NOMO-1 treated with dmso at 0.1 percent for 144 hours (cell line): ENCODE data around the gene KCTD10.
"Not testable (repeated sequence)": the region's sequence is repeated elsewhere in the genome, so short reads cannot be mapped to it uniquely, and the experiment has no call there.

ENCODE experiments used
- DNase-seq: peaks from one replicate; lab custom pipeline; 2025; ENCODE audit not compliant: unreplicated experiment; lab: John Stamatoyannopoulos, UW

KCTD10 gene

DNA sequence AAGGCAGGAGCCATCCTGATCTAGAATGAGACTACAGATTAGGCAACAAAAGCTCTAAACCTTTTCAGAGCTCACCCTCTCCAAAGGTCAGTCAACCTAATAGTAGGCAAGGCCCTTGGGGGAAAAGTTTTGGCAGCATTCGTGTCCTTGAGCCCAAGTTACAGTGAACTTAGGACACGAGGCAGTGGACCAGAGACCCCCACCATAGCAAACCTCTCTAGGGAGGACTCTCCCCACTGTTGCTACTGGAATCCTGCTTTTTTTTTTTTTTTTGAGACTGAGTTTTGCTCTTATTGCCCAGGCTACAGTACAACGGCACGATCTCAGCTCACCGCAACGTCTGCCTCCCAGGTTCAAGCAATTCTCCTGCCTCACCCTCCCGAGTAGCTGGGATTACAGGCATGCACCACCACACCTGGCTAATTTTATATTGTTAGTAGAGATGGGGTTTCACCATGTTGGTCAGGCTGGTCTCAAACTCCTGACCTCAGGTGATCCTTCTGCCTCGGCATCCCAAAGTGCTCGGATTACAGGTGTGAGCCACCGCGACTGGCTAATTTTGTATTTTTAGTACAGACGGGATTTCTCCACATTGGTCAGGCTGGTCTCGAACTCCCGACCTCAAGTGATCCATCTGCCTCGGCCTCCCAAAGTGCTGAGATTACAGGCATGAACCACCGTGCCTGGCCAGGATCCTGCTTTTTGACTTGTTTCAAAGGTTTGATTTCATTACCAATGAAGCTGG lies 3.4 kb downstream of the KCTD10 start:
- not testable (repeated sequence) for DNase-seq

DNA sequence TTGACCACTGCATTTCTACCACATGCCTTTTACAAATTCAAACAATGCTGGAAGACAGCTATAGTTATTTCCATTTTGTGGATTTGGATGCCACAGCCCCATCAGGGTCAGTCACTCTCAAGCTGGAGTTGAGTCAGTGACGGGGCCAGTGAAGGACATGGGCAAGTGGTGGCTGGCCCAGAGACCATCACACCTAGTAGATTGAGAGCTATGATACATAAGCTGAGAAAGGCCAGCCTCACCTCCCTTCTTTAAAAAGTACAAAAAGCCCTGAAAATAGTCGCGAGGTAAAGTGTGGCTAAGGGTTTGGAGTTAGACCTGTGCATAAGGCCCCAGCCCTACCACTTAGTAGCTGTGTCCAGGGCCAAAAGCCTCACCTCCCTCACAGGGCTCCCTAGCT lies 4.1 kb downstream of the KCTD10 start:
- no peak for DNase-seq

DNA sequence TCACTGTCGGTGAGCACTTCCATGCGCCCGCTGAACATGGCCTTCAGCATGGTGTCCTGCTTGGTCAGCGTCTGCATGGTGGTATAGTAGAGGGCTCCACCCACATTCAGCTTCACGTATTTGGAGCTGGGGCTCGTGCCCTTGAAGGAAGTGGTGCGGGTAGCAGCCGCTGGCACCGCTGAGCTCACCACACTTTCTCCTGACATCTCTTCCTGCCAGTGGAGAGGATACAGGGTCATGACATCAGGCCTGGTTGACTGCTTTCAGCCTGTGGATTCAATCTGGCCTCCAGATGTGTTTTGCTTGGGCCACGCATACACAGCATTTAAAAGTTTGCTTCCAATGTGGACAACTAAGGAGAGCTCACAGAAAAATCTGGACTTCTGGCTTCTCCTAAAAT lies 7.6 kb downstream of the KCTD10 start:
- no peak for DNase-seq

DNA sequence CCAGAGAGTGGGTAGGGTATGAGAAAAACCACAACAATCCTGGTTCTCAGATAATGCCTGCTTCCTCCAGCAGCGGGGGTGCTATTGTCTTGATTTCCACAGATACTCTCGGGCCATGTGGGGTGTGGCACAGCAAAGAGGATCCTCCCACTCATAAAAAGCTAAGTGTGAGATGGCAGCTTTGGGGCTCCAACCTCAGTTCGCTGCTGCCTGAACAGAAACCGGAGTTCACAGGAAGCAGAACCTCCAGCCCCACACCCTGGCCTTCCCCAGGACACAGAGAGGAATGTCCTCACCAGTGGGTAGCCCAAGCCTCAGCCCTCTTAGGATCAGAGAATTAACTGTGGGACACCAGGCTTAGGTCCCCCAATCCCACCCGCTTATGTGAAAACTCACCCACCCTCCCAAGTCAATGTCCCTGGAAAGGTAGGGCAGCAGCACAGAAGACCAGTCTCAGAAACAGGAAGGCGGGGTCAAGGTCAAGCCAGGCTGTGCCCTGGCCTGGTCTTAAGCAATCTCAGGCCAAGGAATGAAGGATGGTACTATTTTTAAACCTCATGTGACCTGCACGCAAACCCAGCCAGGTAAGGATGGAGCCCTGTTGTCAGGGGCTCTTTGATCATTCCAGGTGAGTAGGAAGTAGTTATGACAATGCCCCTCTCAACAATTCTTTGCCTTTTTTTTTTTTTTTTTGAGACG lies 9.0 kb downstream of the KCTD10 start:
- DNase-seq: no peak

DNA sequence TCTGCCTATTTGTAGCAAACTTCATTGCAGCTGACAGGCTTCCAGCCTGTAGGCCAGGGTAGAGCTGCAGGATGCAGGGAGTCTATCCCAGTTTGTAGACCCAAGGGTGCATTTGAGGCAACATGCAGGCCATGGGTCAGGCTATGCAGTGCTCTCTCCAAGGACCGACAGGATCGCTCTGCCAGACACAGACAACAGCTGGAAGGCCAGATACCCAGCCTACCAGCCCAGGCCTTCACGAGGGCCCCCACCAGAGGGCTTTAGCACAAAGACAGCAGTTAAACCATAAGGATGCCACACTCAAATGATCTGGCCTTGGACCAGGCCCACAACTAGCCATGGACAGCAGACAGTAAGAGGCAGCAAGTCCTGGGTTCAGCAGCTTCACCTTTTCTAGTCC lies 10.3 kb downstream of the KCTD10 start:
- no peak for DNase-seq

DNA sequence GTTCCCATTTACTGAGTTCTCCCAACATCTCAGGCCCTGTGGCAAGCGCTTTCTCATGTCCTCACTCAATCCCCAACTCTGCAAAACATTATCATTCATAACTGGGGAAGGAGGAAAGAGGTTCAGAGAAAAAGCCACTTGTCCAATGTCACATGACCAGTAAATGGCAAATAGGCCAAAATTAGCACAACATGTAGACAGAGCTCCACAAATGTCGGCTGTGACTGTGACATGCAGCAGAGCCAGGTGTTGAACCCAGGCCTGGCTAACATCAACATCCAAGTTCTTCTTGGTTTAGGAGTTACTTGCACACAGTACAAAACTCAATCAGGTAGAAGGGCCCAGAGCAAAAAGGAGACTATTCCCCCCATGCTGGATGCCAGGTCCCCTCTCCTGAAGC lies 10.8 kb downstream of the KCTD10 start:
- DNase-seq: no peak

DNA sequence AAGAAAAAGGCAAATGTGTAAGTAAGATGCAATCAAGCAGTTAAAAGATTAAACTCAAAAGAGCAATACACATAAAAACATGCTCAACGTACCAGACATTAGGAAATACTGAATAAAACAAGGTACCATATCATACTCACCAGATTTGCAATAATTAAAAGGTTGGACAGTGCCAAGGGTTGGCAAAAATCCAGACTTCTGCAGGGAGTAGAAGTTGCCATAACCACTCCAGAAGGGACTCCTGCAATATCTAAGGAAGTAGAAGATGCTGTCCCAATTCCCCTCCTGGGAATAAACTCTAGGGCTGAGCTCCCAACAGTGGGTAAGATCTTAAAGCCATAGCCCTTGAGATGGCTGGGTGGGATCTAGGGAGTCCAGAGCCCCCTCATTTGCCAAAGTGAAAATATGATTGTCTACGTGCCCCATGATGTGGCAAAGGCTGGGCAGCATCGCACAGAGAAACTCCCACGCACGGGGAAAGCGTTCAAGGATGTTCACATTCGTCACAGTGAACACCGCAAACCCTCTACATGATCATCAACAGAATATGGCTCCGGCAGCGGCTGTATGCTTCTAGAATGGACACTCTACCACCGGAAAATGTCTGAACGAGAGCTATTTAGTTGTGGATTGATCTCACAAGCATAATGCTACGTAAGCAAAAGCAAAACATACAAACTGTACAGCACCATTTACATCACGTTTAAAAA lies 12.3 kb downstream of the KCTD10 start:
- DNase-seq: no peak

DNA sequence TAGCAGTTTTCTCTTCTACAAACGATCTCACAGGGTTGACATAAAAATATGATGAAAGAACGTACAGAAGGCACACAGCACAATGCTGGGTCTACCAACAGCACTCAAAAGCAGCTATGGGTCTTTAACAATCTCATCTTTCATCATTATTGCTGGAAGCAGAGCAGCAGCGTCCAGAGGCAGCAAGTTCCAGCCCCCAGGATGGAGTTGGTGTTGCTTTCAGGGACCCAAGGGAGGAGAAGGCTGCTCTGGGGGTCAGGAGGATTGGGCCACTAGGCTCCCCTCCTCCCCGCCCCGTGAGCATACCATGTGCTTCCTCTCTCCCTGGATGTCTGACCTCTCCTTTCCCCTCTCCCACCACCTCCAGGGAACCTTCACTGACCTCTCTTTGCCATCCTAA lies 13.3 kb downstream of the KCTD10 start:
- no peak for DNase-seq

DNA sequence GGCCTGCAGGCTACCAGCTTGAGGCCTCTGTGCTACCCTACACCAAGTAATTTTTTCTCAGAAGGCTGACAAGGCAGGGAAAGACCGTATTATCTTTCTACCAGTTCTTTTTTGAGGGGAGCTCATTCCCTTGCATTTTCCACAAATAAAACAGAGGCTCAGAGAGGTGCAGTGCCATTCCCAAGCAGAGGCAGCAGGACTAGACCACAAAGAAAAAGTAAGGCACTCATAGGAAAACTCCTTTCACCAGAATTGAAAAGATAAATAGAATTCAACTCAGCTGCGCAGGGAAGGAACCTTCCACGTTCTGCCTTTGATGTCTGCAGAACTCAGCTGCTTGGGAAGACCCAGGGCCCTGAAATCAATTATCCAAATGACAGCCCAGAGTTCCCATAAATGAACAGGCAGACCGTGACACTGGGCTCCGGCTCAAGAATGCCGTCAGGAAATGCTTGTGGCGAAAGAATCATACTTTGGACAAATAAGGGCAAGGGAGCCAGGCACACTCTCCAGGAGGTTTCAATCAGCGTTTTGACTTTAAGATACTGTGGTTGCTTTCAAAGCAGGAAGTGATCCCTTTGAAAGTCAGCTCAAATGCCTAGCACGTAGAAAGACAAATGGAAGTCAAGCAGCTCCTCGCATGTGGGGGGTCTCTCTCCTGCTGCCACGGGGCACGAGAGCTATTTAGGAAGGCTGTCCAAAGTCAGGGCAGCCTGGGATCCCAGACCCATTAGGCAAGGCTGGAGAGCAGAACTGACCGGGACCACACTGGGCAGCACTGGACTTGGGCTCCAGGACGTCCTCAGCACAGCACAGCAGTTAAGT lies 14.0 kb downstream of the KCTD10 start:
- DNase-seq: peak; percentile 29

DNA sequence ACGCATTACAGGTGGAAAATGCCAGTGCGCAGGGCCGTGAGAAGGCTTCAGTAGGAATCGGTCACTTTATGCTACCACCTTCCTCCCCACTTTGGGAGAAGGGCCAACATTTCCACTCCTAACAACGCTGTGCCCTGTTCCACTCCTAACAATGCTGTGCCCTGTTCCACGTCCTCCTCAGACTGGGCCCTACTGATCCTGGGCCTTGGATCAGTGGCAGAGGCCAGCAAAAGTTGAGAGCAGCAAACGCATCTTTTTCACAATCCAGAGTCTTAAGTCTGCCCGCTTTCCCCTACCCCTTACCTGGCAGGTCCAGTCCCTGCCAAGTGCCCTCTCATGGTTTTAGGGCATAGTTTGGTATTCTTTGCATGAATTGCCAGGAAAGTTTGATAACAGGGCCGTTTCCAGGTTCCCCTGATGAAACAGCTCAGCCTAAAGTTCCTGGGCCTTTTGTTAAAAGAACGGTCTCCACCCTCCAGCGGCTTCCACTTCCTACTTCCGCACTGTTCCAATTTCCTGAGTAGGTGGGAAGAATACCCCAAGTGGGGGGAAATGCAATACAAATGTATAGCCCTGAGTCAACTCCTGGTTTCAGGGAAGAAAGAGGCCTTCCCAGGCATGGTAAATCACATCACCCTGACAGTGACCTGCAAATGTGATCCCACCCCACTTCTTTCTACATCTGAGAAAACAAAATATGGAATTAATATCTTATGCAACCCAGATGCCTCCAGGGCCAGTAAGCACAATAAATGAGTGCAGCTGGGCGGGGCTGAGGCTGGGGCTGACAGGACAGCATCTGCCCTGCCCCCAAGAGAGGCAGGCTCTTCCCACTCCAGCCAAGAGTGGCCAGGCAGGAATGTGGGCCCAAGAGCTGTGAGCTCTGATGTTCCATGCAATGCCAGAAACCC lies 15.0 kb downstream of the KCTD10 start:
- DNase-seq: no peak

DNA sequence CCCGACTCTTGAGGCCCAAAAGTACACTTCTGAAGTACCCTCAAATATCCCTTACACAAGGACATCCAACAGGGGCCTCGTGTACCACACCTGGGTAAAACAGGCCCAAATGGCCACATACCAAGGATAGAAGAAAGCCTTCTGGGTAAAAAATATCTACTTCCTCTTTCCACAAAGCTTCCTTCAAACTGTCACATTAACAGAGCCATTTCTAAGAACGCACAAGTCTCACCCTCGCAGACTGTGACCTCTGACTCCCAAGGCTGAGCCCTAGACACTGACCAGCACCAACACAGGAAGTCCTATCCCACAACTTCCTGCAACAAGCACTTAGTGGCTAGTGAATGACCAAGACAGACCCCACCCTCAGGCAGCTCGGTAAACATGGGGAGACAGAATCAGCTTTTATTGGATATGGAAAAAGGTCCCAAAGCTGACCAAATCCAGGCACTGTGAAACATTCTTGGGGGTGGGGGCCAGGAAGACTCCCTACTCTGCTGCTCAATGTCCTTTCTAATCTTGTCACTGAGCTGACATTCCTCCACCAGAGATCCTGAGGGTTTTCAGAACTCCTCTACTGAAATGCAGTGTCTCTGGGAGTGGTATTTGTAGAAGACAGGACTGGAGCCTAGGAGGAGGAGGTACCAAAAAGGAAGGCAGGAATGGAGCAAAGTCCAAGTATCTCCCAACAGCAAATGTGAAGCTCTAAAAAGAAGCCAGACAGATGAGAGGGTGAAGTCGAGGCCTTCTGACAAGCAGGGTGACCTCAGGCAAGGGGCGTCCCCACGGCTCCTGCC lies 15.9 kb downstream of the KCTD10 start:
- DNase-seq: peak; percentile 15

DNA sequence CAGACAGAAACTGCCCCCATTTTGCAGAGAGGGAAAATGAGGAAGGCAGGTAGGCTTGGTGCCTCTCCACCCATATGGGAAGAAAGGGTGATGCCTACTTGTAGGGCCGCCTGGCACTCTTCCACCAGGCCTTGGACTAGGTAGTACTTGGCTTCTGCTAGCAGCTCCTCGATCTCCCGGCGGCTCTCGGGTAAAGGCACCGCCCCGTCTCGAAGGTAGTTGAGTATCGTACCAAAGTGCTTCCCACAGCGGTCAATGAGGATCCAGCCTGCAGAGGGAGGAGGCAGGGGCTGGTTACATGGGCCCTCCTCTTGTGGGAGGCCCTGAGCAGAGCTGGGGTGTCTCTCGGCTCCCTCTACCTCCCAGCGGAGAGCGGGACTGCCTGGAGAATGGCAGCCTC lies 16.6 kb downstream of the KCTD10 start:
- no peak for DNase-seq

DNA sequence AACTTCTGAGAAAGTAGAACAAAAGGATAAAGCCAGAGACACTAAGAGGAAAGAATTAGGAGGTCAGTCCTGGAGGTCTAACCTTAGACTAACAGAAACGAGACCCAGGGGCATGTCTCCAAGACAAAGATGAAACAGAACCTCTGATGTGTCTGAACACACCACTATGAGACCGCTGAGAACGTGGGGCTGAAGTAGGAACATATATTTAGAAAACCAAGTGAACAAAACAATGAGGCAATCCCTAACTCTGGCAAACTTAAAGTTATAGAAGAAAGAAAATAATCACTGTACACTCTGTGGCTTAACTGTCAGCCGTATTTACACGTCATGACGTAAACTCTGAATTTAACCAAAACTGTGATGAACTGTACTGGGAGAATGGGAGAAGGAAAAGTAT lies 17.9 kb downstream of the KCTD10 start:
- no peak for DNase-seq

DNA sequence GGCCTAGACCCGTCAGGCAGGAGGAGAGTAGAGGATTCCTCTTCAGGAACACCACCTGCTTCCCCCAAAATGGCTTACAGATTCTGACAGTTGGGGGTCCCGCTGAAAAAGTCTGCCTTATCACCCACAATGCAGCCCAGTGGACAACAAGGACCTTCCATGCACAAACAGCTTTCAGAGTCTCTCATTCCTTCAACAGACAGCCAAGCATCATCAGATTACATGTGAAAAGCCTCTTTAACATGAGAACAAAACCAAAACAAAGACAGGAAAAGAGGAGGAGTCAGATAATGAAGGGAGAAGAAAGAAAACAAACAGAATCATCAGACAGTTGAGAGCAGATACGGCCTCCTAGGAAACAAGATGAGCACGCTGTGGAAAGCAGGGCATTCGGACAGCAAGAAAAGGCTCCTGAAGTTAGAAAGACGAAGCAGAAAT lies 18.3 kb downstream of the KCTD10 start:
- no peak for DNase-seq

DNA sequence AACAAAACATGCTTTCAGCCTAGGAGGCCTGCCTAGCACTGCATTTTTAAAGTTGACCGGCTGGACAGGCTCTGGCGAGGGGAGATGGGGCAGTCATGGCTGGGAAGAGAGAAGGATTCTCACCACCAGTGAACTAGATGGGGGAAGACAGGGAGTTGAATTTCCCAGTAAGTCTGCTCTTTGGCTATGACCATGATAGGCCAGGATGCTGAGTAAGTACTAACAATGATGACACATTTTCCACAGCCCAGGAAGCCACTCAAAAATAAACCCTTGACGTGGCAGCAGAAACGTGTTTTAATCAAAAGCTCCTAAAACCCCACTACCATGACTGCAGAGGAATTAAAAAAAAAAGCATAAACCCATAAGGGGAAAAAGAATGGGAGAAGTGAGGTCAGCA lies 19.0 kb downstream of the KCTD10 start:
- no peak for DNase-seq

DNA sequence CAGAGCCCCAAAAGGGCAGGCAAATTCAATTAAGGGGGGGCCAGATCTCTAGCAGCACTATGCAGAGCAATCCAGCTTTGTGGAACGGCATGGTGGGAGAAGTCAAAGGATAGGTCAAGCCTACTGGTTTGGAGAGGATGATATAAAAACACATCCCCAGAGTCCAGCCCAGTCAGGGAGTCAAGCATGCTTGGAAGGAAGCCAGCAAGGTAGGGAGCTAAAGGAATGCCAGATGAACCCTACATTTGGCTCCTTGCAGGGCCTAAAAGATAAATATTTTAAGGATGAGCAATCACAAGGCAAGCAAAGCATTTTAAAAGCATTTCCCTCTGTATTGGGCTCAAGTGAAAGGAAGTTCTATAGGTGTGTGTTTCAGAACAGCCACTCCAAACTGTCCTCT lies 21.4 kb downstream of the KCTD10 start:
- no peak for DNase-seq

DNA sequence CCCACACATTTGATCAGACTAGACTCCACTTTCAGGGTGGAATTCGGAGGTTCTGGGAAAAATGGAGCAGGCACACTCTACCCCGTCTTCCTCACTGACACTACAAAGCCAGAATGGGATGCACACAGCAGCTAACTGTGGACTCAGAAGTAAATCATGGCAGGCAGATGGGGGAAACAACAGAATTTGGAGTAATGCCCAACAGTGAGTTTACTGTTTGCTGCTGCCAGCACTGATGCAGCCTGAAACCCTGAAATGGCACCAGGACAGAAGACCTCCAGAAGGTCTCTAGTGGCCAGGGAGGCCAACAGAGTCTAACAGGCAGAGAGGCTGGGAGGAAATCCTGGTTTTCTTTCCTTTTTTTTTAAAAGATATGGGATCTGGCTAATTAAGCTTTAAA lies 24.6 kb downstream of the KCTD10 start:
- no peak for DNase-seq

DNA sequence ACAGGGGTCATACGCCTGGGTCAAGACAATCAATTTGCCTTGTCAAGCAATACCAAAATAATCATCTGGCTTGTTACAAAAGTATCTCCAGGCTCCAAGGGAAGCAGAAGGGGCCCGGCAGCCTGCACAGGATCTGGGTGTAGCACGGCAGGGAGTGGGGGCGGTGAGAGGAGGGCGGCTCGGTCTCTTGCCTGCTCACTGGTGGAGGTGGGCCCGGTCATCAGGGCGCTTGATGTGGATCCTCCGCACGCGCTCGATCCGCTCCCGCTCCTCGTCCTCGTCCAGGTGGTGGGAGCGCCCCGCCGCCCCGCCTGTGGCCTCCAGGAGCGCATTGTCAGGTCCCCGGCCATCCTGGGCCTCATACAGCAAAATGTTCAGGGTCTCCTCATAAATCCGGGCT lies 25.7 kb downstream of the KCTD10 start:
- no peak for DNase-seq

DNA sequence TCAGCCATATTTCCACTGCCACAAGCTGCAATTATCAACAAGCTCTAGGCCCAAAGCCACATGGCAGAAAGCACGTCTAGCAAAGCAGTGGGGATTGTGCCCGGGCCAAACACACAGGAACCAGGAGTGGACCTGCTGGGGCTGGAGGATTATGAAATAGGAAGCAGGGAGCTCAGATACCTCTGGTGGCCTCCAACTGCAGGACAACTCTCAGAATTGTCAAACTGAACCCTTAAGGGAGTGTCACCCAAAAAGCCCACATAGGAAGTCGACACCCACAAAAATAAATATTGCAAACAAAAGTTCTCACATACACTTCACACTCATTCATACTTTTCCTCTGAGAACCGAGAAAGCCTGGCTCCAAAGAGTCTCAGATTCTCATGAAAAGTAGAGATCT lies 26.1 kb downstream of the KCTD10 start:
- no peak for DNase-seq
